LNCAP (cell line): Measurements from ENCODE around the gene KCNS1.

Experiments used
- CTCF ChIP-seq: fragments of 450-650 bp; IDR thresholded peaks from 2 replicates; pipeline ENCODE4 v1.5.1; 2017; ENCODE audit warnings: mild to moderate bottlenecking

The KCNS1 gene

GRCh38 chr20:45103072-45103471 is 2.1 kb upstream of the KCNS1 start:
- TF ChIP-seq CTCF: no peak

DNA sequence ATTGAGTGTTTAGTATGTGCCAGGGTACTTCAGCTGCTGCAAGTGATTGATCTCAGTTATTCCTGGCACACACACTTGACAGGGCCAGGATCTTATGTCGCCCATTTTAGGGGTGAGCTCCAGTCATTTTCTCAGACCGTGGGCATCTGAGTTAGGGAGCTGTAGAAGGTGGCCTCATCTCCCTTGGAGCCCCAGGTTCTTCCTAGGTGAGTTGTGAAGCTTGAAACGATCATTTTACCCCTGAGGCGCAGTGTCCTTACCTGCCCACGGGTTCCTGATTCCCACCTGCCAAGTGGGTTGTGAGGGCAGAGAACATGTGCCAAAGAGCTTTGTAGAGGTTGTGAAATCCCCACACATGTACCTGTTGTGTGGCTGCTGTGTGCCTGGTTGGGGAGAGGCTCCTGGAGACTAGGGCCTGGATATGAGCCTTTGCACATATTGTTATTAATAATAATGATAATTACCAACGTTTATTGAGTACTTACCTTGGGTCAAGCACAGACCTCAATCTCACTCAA is 465 bp upstream of the KCNS1 start:
- no peak for TF ChIP-seq CTCF

- TF ChIP-seq CTCF: no peak
Measured at GRCh38 chr20:45098103-45098773, 2.7 kb downstream of the KCNS1 start.

DNA sequence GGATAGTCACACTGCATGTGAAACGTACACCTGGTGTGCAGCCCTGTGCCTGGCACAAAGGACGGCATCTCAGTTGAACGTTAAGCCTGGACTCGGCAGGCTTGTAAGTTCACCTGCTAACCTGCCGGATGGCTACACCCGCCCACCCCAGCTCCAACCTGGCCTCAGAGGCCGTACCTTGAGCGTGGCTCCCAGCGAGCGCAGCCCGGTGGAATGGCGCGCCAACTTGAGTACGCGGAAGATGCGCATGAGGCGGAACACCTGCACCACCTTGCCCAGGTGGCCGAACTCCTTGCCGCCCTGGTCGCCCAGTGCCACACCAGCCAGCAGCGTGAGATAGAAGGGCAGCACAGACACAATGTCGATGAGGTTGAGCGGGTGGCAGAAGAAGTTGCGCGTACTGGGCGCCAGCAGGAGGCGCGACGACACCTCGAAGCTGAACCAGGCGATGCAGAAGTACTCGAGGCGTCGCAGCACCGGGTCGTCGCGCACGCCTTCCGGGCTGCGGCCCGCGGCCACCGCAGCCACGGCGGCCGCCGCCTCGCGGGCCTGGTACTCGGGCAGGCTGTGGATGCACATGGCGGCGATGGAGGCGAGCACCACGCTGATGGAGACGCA is 3.3 kb downstream of the KCNS1 start:
- TF ChIP-seq CTCF: no peak

GRCh38 chr20:45096781-45097180 is 4.1 kb downstream of the KCNS1 start:
- TF ChIP-seq CTCF: no peak

GRCh38 chr20:45095805-45096238 is 5.1 kb downstream of the KCNS1 start:
- peak; percentile 77 for TF ChIP-seq CTCF

DNA sequence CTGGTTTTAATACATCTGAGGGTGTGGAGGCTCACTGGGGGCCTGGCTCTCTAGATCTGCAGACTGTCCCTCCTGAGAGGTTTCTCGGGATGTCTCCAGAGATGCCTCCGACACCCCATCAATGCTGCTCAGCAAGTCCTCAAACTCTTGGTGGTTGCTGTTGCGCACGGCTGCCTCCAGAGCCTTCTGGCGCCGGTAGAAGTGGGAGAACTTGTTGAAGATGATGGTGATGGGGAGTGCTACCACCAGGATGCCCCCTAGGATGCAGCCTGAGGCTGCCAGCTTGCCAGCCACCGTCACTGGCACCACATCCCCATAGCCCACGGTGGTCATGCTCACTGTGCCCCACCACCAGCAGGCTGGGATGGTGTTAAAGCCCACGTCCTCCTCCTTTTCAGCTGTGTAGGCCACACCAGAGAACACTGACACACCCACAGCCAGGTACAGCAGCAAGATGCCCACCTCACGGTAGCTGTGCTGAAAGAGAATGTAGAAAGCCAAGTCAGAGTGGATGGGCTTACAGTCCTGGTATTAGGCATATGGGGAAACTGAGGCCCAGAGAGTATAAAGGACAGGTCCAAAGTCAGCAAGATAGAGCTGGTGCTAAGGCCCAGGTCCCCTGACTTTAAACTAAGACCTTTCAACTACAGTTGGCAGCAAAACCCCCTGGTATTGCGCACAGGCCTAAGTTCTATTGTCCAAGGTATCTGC is 5.9 kb downstream of the KCNS1 start:
- no peak for TF ChIP-seq CTCF
